GM12874 (cell line): ENCODE results near the gene TCL1B.

Experiments
- CTCF ChIP-seq: IDR thresholded peaks from 2 replicates; pipeline ENCODE4 v1.5.1; 2011; ENCODE audit warnings: low read depth, mild to moderate bottlenecking, control low read depth, low read length, moderate library complexity; ENCODE audit not compliant: insufficient read depth

Gene TCL1B

GRCh38 chr14:95685978-95686922 lies at the start of gene TCL1B:
TSS of gene TCL1B (plus strand) at chr14:95686426. CDS start at chr14:95686468, 42 bp downstream.
- TF ChIP-seq CTCF = no peak

- TF ChIP-seq CTCF = no peak
Measured at GRCh38 chr14:95644981-95645380, 41.2 kb upstream of the TCL1B start.

GRCh38 chr14:95645389-95645996 lies 40.7 kb upstream of the TCL1B start:
- TF ChIP-seq CTCF = no peak

- TF ChIP-seq CTCF = no peak
Measured at GRCh38 chr14:95647926-95648325, 38.3 kb upstream of the TCL1B start.

GRCh38 chr14:95649230-95649629 lies 37.0 kb upstream of the TCL1B start:
- TF ChIP-seq CTCF = no peak

GRCh38 chr14:95651028-95651427 lies 35.2 kb upstream of the TCL1B start:
- no peak for TF ChIP-seq CTCF

GRCh38 chr14:95651821-95652583 lies 34.2 kb upstream of the TCL1B start:
- TF ChIP-seq CTCF = no peak
